HepG2 (cell line): ENCODE results near the gene MRPL27. TPM values are rescaled to one million over a fixed set of nuclear protein-coding genes. Genes with fewer than 3 reads are reported as not detected.
A peak's percentile ranks its signal among the peaks of the same experiment; 100 is the strongest.

Experiments used
- PRPF4 ChIP-seq: fragments of 200-400 bp; formaldehyde crosslinking; IDR thresholded peaks from 2 replicates; pipeline ENCODE4 v1.6.1; 2016; ENCODE audit warnings: low read length, low read depth; ENCODE audit not compliant: poor library complexity, severe bottlenecking
- PTBP1 ChIP-seq: fragments of 200-400 bp; formaldehyde crosslinking; IDR thresholded peaks from 2 replicates; pipeline ENCODE4 v1.6.1; 2018; ENCODE audit warnings: low read length, low read depth; ENCODE audit not compliant: poor library complexity, severe bottlenecking
- SALL1 ChIP-seq: sonication (generic); formaldehyde crosslinking; IDR thresholded peaks from 2 replicates; pipeline ENCODE4 v1.8.0; 2022; ENCODE audit warnings: mild to moderate bottlenecking, missing genetic modification reagents
- SATB2 ChIP-seq: sonication (generic); formaldehyde crosslinking; IDR thresholded peaks from 2 replicates; pipeline ENCODE4 v1.5.0; 2020; ENCODE audit warnings: missing genetic modification reagents
- SMC3 ChIP-seq: IDR thresholded peaks from 2 replicates; pipeline ENCODE4 v1.6.1; 2011; ENCODE audit warnings: low read length, improper control_type of control experiment
- ZIK1 ChIP-seq: sonication (generic); formaldehyde crosslinking; IDR thresholded peaks from 2 replicates; pipeline ENCODE4 v1.5.0; 2020; ENCODE audit warnings: mild to moderate bottlenecking, low read depth, missing genetic modification reagents, borderline replicate concordance
- ZNF33A ChIP-seq: sonication (generic); formaldehyde crosslinking; IDR thresholded peaks from 2 replicates; pipeline ENCODE4 v1.5.1; 2020; ENCODE audit warnings: missing genetic modification reagents, mild to moderate bottlenecking, moderate library complexity, borderline replicate concordance
- ZNF550 ChIP-seq: sonication (generic); formaldehyde crosslinking; IDR thresholded peaks from 2 replicates; pipeline ENCODE4 v1.4.0; 2020; ENCODE audit warnings: mild to moderate bottlenecking, missing genetic modification reagents, borderline replicate concordance
- ZNF570 ChIP-seq: sonication (generic); formaldehyde crosslinking; IDR thresholded peaks from 2 replicates; pipeline ENCODE4 v1.4.0; 2020; ENCODE audit warnings: mild to moderate bottlenecking, missing genetic modification reagents, borderline replicate concordance
- ZNF577 ChIP-seq: sonication (generic); formaldehyde crosslinking; IDR thresholded peaks from 2 replicates; pipeline ENCODE4 v1.4.0; 2020; ENCODE audit warnings: mild to moderate bottlenecking, low read depth, missing genetic modification reagents, borderline replicate concordance
- ZNF589 ChIP-seq: sonication (generic); formaldehyde crosslinking; conservative IDR thresholded peaks from 2 replicates; pipeline ENCODE4 v1.8.0; 2022; ENCODE audit warnings: mild to moderate bottlenecking, moderate library complexity, missing genetic modification reagents
- ZNF678 ChIP-seq: sonication (generic); formaldehyde crosslinking; IDR thresholded peaks from 2 replicates; pipeline ENCODE4 v1.4.0; 2020; ENCODE audit warnings: mild to moderate bottlenecking, missing genetic modification reagents
- ZNF776 ChIP-seq: sonication (generic); formaldehyde crosslinking; IDR thresholded peaks from 2 replicates; pipeline ENCODE4 v1.4.0; 2020; ENCODE audit warnings: mild to moderate bottlenecking, missing genetic modification reagents
- polyA plus RNA-seq, 8 experiments: library from polyadenylated mRNA; depleted of rRNA in 3 of 8; stranded (reverse) in 7 of 8; unstranded in 1 of 8; fragments of >200 nt; fragmentation: Illumina TruSeq in 4 of 8; extraction: Trizol in 4 of 8; gene quantifications; 2 replicates each; pipeline versions ENCODE4 v1.2.1 to v1.2.3, GENCODE V29; 2011 to 2016; ENCODE audit warnings: low read depth in 4 of 8, missing spikeins in 1 of 8, mixed read lengths in 1 of 8; ENCODE audit not compliant: insufficient read depth in 1 of 8
- total RNA-seq, 5 experiments: library from RNA; depleted of rRNA; stranded (reverse); fragments of >200 nt; fragmentation: Illumina TruSeq; extraction: Trizol; gene quantifications; 2 replicates each; pipeline ENCODE4 v1.2.3, GENCODE V29; 2016; ENCODE audit warnings: low read depth in 1 of 5
- TF ChIP-seq, protein P1 (sequence below): sonication (generic); formaldehyde crosslinking; IDR thresholded peaks from 2 replicates; pipeline ENCODE4 v1.4.0; 2020; ENCODE audit warnings: mild to moderate bottlenecking, missing genetic modification reagents
- TF ChIP-seq, protein P2 (sequence below): sonication (generic); formaldehyde crosslinking; IDR thresholded peaks from 2 replicates; pipeline ENCODE4 v1.4.0; 2020; ENCODE audit warnings: mild to moderate bottlenecking, missing genetic modification reagents, borderline replicate concordance
- TF ChIP-seq, protein P3 (sequence below): sonication (generic); formaldehyde crosslinking; IDR thresholded peaks from 2 replicates; pipeline ENCODE4 v1.9.0; 2022; ENCODE audit warnings: low read depth, missing genetic modification reagents
- TF ChIP-seq, protein P4 (sequence below): sonication (generic); formaldehyde crosslinking; IDR thresholded peaks from 2 replicates; pipeline ENCODE4 v1.4.0; 2020; ENCODE audit warnings: mild to moderate bottlenecking, missing genetic modification reagents

Gene MRPL27
- total and polyA plus RNA-seq, 2 of the 13 experiments (the other 11 are each of a cell fraction or from before 2014, with no cell fraction given), result 137 to 217 TPM

DNA sequence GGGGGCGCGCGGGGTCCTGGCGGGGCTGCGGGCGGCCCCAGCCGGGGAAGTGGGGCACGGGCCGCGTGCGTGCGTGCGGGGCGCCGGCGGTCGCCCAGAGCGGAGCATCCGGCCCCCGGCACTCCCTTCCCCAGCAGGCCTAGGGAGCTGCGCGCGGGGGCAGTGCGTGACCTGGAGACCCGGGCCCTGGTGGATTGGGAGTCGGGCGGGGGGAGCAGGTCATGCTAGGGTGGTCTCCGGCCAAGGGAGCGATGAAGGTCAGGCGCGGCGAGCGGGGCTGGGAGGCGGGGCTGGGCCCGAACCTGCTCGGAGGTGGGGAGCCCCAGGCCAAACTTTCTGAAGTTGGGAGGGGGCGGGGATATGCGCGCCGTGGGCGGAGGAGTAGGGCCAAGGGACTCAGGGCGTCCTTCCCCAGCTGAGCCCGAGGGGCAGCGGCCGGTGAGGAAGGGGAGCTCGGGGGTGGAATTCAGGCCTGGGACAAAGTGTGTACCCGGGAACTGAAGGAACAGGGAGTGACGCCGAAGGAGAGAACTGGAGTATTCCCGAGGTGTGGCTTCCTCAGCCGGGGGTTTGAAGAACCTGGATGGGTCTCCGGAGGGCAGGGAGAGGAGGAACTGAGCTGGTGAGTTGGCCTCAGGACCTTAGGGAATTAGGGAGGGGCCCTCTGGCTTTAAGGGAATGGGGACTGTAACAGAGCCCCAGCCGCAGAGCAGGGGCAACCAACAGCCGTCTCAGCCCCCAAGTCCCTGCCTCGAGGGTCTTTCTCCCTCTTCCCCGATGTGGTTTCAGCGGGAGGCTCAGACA lies 26.5 kb downstream of the MRPL27 start (continued):
- TF ChIP-seq SMC3 (no peak), ZIK1 (no peak; the same call in none of the 2 replicates), ZNF570 (CRISPR knock-in tag) (peak; percentile 45; the same call in 1 of the 2 replicates), ZNF589 (CRISPR knock-in tag) (no peak), ZNF577 (CRISPR knock-in tag) (no peak), PTBP1 (no peak), ZNF776 (no peak), ZNF678 (CRISPR knock-in tag) (no peak), ZNF33A (CRISPR knock-in tag) (0 out of 2 replicates have a peak, but pooled peaks have one; percentile 79), SALL1 (peak; percentile 68), ZNF550 (CRISPR knock-in tag) (no peak), SATB2 (CRISPR knock-in tag) (no peak; the same call in 1 of the 2 replicates), PRPF4 (no peak)
- TF ChIP-seq, protein P1, sequence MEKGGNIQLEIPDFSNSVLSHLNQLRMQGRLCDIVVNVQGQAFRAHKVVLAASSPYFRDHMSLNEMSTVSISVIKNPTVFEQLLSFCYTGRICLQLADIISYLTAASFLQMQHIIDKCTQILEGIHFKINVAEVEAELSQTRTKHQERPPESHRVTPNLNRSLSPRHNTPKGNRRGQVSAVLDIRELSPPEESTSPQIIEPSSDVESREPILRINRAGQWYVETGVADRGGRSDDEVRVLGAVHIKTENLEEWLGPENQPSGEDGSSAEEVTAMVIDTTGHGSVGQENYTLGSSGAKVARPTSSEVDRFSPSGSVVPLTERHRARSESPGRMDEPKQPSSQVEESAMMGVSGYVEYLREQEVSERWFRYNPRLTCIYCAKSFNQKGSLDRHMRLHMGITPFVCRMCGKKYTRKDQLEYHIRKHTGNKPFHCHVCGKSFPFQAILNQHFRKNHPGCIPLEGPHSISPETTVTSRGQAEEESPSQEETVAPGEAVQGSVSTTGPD (CRISPR knock-in tag), result no peak
- TF ChIP-seq, protein P2, sequence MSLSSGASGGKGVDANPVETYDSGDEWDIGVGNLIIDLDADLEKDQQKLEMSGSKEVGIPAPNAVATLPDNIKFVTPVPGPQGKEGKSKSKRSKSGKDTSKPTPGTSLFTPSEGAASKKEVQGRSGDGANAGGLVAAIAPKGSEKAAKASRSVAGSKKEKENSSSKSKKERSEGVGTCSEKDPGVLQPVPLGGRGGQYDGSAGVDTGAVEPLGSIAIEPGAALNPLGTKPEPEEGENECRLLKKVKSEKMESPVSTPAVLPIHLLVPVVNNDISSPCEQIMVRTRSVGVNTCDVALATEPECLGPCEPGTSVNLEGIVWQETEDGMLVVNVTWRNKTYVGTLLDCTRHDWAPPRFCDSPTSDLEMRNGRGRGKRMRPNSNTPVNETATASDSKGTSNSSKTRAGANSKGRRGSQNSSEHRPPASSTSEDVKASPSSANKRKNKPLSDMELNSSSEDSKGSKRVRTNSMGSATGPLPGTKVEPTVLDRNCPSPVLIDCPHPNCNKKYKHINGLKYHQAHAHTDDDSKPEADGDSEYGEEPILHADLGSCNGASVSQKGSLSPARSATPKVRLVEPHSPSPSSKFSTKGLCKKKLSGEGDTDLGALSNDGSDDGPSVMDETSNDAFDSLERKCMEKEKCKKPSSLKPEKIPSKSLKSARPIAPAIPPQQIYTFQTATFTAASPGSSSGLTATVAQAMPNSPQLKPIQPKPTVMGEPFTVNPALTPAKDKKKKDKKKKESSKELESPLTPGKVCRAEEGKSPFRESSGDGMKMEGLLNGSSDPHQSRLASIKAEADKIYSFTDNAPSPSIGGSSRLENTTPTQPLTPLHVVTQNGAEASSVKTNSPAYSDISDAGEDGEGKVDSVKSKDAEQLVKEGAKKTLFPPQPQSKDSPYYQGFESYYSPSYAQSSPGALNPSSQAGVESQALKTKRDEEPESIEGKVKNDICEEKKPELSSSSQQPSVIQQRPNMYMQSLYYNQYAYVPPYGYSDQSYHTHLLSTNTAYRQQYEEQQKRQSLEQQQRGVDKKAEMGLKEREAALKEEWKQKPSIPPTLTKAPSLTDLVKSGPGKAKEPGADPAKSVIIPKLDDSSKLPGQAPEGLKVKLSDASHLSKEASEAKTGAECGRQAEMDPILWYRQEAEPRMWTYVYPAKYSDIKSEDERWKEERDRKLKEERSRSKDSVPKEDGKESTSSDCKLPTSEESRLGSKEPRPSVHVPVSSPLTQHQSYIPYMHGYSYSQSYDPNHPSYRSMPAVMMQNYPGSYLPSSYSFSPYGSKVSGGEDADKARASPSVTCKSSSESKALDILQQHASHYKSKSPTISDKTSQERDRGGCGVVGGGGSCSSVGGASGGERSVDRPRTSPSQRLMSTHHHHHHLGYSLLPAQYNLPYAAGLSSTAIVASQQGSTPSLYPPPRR (CRISPR knock-in tag), result 0 out of 2 replicates have a peak, but pooled peaks have one; percentile 18
- TF ChIP-seq, protein P3, sequence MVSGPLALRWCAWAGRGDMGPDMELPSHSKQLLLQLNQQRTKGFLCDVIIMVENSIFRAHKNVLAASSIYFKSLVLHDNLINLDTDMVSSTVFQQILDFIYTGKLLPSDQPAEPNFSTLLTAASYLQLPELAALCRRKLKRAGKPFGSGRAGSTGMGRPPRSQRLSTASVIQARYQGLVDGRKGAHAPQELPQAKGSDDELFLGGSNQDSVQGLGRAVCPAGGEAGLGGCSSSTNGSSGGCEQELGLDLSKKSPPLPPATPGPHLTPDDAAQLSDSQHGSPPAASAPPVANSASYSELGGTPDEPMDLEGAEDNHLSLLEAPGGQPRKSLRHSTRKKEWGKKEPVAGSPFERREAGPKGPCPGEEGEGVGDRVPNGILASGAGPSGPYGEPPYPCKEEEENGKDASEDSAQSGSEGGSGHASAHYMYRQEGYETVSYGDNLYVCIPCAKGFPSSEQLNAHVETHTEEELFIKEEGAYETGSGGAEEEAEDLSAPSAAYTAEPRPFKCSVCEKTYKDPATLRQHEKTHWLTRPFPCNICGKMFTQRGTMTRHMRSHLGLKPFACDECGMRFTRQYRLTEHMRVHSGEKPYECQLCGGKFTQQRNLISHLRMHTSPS, result no peak
- TF ChIP-seq, protein P4, sequence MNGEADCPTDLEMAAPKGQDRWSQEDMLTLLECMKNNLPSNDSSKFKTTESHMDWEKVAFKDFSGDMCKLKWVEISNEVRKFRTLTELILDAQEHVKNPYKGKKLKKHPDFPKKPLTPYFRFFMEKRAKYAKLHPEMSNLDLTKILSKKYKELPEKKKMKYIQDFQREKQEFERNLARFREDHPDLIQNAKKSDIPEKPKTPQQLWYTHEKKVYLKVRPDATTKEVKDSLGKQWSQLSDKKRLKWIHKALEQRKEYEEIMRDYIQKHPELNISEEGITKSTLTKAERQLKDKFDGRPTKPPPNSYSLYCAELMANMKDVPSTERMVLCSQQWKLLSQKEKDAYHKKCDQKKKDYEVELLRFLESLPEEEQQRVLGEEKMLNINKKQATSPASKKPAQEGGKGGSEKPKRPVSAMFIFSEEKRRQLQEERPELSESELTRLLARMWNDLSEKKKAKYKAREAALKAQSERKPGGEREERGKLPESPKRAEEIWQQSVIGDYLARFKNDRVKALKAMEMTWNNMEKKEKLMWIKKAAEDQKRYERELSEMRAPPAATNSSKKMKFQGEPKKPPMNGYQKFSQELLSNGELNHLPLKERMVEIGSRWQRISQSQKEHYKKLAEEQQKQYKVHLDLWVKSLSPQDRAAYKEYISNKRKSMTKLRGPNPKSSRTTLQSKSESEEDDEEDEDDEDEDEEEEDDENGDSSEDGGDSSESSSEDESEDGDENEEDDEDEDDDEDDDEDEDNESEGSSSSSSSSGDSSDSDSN (CRISPR knock-in tag), result peak; percentile 55; the same call in 1 of the 2 replicates
